GM12891 (cell line): Measurements from ENCODE around the gene FANCC.

Experiments
- PAX5 ChIP-seq: IDR thresholded peaks from 2 replicates; pipeline ENCODE4 v1.6.1; 2011; ENCODE audit warnings: low read length, moderate library complexity, mild to moderate bottlenecking; ENCODE audit not compliant: insufficient read depth, severe bottlenecking
- POLR2A ChIP-seq: IDR thresholded peaks from 2 replicates; pipeline ENCODE4 v1.6.1; 2011; ENCODE audit warnings: low read depth, low read length, control low read depth
- POLR2AphosphoS5 ChIP-seq: IDR thresholded peaks from 2 replicates; pipeline ENCODE4 v1.6.1; 2011; ENCODE audit warnings: low read depth, low read length, control low read depth
- POU2F2 ChIP-seq: IDR thresholded peaks from 2 replicates; pipeline ENCODE4 v1.6.1; 2011; ENCODE audit warnings: low read depth, mild to moderate bottlenecking, control low read depth, low read length, moderate library complexity
- SPI1 ChIP-seq: IDR thresholded peaks from 2 replicates; pipeline ENCODE4 v1.6.1; 2011; ENCODE audit warnings: low read depth, low read length, control low read depth
- TAF1 ChIP-seq: IDR thresholded peaks from 2 replicates; pipeline ENCODE4 v1.6.1; 2011; ENCODE audit warnings: low read depth, low read length, control low read depth

GRCh38 chr9:95150903-95151302 lies 166.6 kb downstream of the FANCC start:
- no peak for TF ChIP-seq POLR2A
- no peak for TF ChIP-seq POLR2AphosphoS5
- no peak for TF ChIP-seq SPI1
- no peak for TF ChIP-seq PAX5
- no peak for TF ChIP-seq TAF1
- TF ChIP-seq POU2F2, result no peak
